Measurements from ENCODE around the gene MAMDC4.
"Not testable (repeated sequence)": the region's sequence is repeated elsewhere in the genome, so short reads cannot be mapped to it uniquely, and the experiment has no call there.

DNA sequence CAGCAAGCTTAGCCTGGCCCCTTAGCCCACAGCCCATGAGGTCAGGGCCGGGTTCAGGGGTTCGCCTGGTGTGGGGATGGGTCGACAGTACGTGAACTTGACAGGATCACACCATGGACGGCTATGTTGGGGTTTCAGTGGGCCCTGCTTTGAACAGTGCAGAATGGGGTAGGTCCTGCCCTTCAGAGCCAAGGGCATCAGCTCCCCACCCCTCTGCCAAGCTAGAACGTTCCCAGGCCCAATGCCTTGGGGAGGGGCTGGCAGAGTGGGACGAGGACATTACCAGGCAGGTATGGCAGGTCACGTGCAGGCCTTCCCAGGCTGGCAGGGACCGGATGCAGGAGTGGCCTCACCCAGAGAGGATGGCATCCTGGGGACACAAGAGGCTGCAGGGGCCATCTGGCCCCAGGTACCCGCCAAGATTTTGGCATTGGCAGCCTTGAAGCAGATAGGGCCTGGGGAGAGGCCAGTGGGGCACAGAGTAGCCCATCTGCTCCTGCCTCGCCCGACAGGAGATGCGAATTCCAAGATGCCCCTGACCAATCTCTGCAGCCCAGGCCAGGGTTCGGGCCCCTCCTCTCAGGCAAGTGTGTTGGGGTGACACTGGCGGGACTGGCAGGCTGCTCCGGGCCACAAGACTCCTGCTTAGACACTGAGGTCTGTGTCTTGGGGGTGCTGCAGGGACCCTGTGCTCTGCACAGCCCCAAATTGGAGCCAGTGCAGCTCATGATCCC lies 10.3 kb upstream of the MAMDC4 start:
- not testable (repeated sequence) for TF ChIP-seq POLR2A, EP300 (IDR thresholded peaks at IDR 0.05)

Measured in sigmoid colon (tissue), 4 donors.